DOHH2 (cell line): ENCODE data around the gene UBFD1.

Experiments
- CTCF ChIP-seq: fragments of 200-600 bp; sonication (generic); IDR thresholded peaks from one replicate; pipeline ENCODE4 v1.5.1; 2014; ENCODE audit warnings: antibody characterized with exemption, mild to moderate bottlenecking, low read depth, low read length; ENCODE audit not compliant: poor library complexity, severe bottlenecking
- EZH2phosphoT487 ChIP-seq: fragments of 200-600 bp; sonication (generic); IDR thresholded peaks from 2 replicates; pipeline ENCODE4 v1.6.1; 2017; ENCODE audit warnings: borderline replicate concordance, mild to moderate bottlenecking, antibody characterized with exemption, low read length, moderate library complexity, mixed read lengths

- TF ChIP-seq CTCF = no peak
- no peak for TF ChIP-seq EZH2phosphoT487
Observed at GRCh38 chr16:23539984-23540816, 17.3 kb upstream of the UBFD1 start.
